Globus pallidus (tissue), 1 donor: ENCODE data around the gene ACOX3.
A peak's percentile ranks its signal among the peaks of the same experiment; 100 is the strongest.

ENCODE experiments used
- DNase-seq: peaks from one replicate; pipeline ENCODE4 v3.0.0-alpha.2; 2015; ENCODE audit warnings: low spot score

Gene ACOX3

DNA sequence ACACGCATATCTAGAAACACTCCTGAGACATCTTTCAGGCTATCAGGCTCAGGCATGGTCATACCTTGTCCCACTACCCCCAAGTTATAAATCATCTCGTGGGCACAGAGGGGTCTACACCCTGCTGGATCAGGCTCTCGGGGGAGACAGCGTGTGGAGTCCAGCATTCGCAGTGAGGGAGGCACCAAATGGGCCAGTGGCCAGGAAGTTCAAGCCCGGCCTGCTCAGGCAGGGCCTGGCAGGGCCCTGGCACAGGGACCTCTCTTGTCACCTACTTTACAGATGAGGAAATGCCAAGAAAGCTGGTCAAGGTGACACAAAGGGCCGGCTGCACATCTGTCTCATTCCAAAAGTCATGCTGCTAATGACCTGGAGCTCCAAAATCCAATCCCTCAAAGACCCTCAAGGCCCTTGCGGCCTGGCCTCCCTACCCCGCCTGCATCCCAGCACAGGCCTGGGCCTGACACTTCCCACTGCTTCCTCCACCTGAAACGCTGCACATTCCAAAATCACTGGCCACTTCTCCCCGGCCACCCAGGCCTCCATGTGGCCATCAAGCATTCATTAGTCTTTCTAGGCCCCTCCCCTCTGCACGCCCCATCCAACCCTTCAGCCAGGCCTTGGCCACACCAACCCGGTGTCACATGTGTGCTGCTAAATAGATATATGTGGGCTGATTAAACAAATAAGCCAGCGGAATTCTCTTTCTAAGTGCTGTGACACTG, 35.6 kb downstream of the ACOX3 start:
- DNase-seq = no peak

GRCh38 chr4:8403976-8404375, 36.5 kb downstream of the ACOX3 start:
- DNase-seq = no peak

- DNase-seq = peak; percentile 76
Observed at GRCh38 chr4:8403173-8403753, 37.3 kb downstream of the ACOX3 start.

DNA sequence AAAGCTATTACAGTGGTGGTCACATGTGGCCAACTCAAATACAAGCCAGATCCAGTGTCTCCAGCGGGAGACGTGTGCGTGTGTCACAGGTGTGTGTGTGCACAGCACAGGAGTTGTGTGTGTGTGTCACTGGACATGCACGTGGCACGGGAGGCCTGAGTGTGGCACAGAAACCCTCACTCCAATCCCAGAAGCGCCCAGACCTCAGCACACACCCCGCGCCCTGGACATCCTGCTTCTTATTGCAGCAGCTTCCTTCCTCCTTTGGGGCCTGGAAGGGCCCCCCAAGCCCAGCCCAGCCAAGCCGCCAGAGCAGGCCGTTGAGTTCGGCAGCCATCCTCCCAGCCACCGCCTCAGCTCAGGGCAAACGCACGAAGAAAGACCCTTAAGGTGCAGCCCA, 37.9 kb downstream of the ACOX3 start:
- DNase-seq = no peak

GRCh38 chr4:8402181-8402597, 38.3 kb downstream of the ACOX3 start:
- DNase-seq = no peak

DNA sequence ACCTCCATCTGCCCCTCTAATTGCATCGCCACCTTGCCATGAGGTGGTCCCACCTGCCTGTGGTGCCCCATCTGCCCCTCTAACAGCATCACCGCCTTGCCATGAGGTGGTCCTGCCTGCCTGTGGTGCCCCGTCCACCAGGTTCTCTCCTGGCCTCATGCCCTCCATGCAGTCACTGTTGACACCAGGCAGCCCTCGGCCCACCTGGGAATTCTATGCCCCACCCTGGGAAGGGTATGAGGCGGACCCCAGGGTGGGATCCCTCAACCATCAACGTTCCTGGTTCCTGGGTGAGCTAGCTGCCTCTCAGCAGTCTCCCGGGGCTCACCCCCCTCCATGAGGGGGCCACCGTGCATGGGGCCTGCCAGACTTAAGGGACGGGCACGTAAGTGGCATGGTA, 38.9 kb downstream of the ACOX3 start:
- no peak for DNase-seq

DNA sequence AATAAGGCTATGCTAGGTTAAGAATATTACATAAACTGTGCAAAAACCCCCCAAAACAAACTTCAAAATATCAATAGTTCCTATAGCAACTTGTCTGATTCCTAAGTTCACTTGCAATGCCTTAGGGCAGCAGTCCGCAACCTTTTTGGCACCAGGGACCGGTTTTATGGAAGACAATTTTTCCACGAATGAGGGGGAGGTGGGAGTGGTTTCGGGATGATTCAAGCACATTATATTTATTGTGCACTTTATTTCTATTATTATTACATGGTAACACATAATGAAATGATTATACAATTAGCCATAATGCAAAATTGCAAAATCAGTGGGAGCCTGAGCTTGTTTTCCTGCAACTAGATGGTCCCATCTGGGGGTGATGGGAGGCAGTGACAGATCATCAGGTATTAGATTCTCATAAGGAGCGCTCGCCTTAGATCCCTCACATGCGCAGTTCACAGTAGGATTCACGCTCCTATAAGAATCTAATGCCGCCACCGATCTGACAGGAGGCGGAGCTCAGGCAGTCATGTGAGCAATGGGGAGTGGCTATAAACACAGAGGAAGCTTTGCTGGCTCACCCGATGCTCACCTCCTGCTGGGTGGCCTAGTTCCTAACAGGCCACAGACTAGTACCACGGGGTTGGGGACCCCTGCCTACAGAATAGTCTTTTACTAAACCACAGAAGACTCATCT, 39.7 kb downstream of the ACOX3 start:
- no peak for DNase-seq

DNA sequence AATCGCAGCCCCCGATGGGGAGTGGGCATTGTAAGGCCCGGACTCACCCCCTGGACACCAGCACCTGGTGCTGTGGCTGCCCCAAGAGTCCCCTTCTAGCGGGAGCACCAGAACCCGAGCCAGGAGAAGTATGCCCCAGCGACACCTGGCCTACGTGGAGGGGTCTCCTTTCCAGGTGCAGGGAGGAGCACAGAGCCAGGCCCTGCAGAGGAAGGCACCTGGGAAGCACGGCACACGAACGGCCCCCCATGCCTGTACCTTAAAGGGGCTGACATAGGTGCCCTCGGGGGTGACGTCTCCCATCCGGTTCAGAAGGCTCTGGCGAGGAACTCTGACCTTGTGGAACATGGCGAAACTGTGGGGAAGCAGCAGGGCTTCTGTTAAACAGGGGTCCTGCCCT, 41.2 kb downstream of the ACOX3 start:
- no peak for DNase-seq

GRCh38 chr4:8398347-8398746, 42.2 kb downstream of the ACOX3 start:
- DNase-seq = no peak

DNA sequence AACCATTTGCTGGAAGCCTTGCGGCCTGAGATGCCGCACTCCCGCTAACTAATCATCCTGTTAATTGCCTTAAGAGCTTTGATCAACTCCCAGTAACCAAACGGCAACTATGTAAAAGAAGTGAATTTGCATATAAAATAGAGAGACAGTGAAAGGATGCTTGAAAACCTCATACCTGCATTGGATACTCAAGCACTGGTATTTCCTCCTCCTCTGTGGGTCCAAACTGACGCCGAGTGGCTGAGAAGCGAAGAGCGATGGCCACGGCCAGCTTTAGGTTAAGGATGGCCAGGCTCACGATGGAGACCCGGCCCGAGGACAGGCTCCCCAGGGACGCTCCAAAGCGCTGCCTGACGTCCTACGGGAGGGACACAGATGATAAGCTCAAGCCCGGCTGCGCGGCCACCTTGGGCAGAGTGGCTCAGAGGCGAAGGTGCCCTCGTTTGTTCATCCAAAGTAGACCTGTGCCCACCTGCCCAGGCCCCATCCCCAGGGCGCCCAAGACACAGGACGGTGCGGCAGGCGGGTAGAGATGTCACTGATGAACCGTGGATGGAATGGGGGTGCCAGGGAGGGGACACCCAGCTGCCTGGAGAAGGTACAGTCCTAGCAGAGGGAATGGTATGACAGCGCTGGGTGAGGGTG, 43.6 kb downstream of the ACOX3 start:
- DNase-seq = no peak

- no peak for DNase-seq
Observed at GRCh38 chr4:8395504-8396296, 44.8 kb downstream of the ACOX3 start.

DNA sequence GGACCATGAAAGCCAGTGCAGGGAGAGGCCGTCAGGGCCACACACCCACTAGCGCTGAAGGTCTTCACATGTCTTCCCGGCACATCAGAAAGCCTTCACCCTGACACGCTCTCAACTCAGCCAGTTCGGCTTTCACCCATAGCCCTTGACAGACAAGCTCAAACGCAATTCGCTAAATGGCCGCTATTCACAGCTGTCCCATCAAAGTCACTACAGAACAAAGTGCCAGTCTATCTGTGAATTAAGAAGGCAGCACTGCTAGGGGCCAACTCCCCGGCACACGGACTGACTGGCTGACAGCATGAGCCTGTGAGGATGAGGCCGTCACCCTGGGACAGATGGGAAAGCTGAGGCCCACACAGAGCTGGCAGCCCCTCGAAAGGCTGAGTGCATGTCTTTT, 45.7 kb downstream of the ACOX3 start:
- DNase-seq = peak; percentile 80

DNA sequence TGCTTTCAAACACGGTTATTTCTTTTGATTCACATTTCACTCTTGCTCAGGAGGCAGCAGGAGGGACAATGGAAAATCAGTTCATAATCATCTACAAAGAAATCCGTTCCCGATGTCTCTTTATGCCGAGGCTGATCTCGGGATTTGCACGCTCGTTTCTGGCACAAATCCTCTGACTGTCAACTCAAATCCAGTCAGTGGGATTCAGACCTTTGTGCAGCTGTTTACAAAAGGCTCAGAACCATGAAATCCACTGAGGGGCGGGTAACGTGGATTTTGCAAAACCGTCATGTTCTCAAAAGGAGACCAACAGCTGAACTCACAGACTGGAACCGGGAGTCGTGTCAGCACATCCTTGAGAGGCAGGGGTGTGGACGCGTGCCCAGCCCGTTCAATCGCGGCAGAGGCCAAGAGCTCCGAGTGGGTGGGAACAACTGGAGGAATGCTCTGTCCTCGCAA, 46.4 kb downstream of the ACOX3 start:
- DNase-seq = peak; percentile 77

- DNase-seq = peak; percentile 88
Observed at GRCh38 chr4:8393593-8394038, 46.9 kb downstream of the ACOX3 start.

DNA sequence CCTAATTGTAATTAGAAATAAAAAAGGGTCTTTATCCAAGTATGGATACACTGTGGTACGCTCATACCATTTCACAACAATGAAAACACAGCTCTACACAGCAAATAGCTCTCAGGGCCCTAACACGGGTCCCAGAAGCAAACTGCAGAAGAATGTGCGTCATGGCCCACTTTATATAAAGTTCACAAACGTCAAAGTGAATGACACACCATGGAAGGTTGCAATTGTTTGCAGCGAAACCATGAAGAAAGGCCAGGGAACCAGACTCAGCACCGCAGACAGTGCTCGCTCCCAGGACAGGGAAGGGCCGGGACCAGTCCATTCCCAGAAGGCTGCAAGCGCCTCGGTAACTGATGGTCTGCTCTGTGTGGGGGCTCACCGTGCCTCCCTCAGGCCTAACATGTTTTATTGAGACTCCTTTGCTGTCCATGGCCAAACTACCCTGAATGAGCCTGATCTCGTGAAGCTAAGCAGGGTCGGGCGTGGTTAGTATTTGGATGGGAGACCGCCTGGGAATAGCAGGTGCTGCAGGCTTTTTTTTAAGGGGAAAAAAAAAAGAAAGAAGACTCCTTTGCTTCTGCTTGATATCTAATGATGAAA, 47.8 kb downstream of the ACOX3 start:
- DNase-seq = no peak

GRCh38 chr4:8391972-8392371, 48.6 kb downstream of the ACOX3 start:
- DNase-seq = peak; percentile 83

- DNase-seq = no peak
Observed at GRCh38 chr4:8391071-8391470, 49.5 kb downstream of the ACOX3 start.

GRCh38 chr4:8390577-8390976, 49.9 kb downstream of the ACOX3 start:
- no peak for DNase-seq

DNA sequence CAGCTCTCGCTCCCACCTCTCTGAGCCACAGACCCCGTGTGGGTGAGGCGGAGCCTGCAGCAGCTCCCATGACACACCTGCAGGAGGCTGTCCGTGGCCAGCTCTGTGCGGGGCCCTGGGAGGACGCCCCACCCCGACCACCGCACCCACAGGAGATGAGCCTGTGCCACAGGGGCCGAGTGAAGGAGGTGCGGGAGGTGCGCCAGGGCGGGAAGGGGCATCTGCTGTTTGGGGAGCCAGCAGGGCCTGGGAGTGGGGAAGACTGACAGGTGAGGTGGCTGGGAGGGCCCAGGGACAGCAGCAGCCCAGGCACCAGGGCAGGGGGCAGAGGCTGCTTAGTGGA, 52.0 kb downstream of the ACOX3 start:
- DNase-seq = no peak

- no peak for DNase-seq
Observed at GRCh38 chr4:8387615-8388527, 52.7 kb downstream of the ACOX3 start.
